ENCODE data around the gene ANXA5.

DNA sequence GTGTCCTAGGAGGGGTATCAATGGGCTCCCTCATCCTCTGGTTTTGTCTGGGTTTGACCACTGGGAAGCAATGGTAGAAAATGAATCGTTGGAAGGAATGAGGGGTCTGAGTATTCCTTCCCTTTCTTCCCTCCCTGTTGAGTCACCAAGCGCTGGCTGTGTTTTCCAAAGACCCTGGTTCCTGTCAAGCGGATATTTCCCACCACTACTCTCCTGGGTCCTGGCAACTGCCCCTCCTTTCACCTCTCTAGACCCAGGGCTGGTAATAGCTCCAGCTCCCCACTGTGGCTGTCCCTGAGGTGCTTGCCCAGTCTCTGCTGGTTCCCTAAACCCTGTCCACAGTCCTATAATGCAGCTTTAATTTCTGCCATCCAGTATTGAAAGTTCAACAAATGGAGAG is 46.0 kb upstream of the ANXA5 start:
- no peak for TF ChIP-seq EZH2 (IDR thresholded peaks at IDR 0.05; ENCODE audit: insufficient read depth, low read length)
- TF ChIP-seq, protein P1, sequence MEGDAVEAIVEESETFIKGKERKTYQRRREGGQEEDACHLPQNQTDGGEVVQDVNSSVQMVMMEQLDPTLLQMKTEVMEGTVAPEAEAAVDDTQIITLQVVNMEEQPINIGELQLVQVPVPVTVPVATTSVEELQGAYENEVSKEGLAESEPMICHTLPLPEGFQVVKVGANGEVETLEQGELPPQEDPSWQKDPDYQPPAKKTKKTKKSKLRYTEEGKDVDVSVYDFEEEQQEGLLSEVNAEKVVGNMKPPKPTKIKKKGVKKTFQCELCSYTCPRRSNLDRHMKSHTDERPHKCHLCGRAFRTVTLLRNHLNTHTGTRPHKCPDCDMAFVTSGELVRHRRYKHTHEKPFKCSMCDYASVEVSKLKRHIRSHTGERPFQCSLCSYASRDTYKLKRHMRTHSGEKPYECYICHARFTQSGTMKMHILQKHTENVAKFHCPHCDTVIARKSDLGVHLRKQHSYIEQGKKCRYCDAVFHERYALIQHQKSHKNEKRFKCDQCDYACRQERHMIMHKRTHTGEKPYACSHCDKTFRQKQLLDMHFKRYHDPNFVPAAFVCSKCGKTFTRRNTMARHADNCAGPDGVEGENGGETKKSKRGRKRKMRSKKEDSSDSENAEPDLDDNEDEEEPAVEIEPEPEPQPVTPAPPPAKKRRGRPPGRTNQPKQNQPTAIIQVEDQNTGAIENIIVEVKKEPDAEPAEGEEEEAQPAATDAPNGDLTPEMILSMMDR (IDR thresholded peaks at IDR 0.05; ENCODE audit: insufficient read depth, low read depth, low read length): no peak
